Medulla oblongata (tissue), 1 donor: ENCODE results near the gene CSNK1D.
"Not testable (repeated sequence)": the region's sequence is repeated elsewhere in the genome, so short reads cannot be mapped to it uniquely, and the experiment has no call there.

ENCODE experiments used
- DNase-seq: peaks from one replicate; pipeline ENCODE4 v3.0.0-alpha.2; 2015; ENCODE audit errors: extremely low spot score

The CSNK1D gene

DNA sequence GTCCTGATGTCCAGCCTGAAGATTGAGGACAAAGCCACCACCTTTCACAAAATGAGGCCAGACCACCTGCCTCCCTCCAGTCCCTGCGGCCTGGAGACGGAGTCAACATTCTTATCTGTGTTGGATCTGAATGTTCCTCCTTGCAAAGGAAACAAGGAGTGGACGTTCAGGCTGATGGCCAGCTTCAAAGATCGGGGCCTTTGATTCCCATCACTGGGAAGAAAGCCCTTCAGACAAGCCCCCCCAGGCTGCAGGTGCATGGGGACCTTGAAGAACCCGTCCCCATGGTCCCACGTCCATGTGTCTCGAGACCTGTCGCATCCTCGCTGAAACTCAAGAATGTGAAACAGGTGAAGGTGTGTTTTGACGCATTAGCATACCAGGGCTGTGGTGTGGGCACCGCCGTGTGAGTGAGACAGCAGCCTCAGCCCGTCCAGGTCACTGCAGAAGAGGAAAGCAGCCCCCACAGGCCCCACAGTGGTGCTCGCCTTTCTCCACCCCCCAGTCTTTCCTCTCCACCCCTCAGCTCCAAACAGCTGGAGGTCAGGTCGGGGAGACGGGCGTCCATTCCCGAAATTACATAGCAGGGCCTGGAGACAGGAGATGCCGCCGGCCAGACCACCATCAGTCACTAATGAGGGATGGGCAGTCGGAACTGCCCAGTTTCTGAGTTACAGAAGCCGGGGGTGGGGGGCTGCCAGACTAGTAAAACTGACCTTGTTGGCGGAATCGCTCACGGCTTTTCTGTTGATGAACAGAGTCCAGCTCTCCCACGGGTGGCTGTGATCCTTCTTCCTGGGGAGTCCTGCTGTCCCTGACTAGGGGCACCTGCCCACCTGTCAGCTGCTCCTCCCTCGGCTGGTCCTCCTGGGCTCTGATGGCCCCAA lies 877 bp upstream of the CSNK1D start:
- DNase-seq, result no peak

DNA sequence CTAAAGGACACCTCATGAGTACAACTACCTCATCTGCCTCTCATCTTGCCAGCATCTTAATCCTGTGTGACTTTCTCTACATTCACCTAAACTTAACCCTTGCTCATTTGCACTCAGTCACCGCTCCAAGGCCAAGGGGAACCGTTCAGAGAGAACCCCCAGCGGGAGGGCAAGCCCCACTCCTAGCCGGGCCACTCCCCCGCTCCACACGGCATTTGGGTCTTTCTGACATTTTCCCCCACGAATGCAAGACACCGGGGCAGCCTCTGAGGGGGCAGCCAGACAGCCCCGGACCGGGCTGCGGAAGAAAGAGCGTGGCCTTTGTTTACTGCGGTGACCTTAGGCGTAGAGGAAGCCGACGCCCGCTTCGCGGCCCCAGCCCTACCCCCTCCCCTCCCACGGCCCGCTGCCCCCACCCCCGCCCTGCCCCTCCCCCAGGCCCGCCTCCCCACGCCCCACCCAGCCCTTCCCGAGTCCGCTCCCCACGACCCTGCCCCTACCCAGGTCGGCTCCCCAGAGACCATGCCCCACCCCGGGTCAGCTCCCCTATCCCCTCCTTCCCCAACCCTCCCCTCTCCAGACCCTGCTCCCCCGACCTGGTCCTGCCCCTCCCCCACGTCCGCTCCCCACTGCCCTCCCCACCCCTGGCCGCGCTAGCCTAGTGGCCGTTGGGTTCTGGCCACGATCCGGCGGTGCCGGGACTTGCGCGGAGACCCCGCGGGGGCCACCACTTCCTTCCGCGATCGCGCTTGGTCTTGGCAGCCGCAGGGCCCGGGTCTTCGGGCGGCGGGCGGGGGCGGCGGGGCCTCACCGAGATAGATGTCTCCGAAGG lies 789 bp downstream of the CSNK1D start:
- DNase-seq, result no peak

DNA sequence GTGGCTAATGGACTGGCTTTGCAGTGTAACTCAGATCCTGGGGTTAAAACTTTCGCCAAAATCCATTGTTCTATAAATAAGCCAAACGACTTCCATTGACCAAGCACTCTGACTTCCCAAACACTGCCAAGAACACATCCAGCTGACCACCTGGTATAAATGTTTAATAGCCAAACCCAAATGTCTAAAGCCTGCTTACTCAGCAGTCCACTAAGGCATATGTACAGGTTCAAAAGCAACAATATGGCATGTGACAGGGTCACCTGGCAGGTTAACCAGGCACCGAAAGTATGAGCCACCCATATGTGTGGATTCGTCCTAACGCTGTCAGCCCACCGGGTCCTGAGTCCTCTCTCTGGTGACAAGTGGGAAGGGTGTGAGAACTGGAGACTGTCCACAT lies 2.1 kb downstream of the CSNK1D start:
- no peak for DNase-seq

GRCh38 chr17:82270651-82271050 lies 2.8 kb downstream of the CSNK1D start:
- no peak for DNase-seq

GRCh38 chr17:82269882-82270500 lies 3.5 kb downstream of the CSNK1D start:
- DNase-seq, result no peak

DNA sequence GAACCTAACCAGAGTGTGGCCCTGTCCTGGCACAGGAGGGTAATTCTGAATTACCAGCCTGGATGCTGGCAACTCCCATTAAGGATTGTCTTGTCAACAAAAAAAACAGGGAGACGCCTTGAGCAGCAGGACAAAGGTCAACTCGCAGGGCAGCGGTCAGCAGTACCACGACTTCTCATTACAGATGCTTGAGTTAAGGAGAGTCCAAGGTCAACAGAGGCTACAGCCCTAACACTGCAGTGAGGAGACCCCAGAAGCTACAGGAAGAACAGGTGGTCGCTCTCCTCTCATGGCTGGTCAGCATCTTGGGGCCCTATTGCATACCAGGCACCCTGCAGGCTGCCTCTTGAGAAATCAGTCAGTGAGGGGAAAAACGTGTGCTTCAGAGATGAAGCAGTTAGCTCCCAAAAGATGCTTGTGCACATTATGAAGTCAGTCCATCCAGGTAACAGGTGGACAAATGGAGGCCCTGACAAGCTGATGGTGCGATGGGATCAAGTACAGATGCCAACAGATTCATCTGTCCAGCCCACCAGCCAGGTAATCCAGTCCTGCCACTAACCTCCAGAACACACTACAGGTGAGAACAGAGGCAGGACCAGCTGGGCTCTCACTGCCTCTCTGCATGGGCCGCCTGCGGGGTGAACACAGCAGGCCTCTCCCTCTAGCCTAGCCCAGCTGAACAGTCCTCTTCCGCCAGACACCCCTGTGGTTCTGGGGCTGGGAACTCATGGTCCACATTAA lies 4.2 kb downstream of the CSNK1D start:
- DNase-seq, result no peak

DNA sequence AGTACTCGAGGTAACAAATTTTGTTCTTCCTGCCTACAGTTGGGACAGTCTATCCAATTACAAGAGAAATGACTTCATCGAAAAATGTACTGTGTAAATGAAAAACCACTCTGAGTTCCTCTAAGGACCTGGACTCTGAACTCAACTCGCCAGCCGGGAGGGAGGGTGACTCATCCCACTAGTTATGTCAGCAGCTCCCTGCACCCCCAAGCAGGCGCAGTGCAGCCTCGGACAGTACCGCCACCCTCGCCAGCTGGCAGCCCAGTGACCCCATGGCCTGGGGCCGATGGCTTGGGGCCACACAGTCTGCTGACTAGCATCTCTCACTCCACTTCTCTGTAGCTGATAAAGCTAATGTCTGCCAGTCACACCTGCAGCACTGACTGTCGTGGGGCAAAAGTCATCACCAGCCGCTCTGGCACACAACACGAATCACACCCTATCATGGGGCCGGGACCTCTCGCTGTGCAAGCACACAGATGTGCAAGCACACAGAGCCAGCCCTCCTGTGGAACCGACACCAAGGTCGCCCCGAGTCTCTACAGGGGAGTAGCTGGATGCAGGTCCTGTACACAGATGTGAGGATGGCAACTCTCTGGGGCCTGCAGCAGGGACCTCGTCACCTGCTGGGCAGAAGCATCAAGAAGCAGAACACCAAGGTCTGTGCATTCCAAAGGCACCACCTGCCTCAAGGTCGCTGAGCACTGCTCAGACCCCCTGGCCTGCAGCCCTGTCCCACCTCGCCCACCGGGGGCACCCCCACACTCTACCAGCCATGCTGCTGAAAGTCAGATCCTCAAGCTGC lies 5.7 kb downstream of the CSNK1D start:
- peak; percentile 94 for DNase-seq

- DNase-seq, result no peak
These were observed 7.4 kb downstream of the CSNK1D start for GRCh38 chr17:82266142-82266541.

DNA sequence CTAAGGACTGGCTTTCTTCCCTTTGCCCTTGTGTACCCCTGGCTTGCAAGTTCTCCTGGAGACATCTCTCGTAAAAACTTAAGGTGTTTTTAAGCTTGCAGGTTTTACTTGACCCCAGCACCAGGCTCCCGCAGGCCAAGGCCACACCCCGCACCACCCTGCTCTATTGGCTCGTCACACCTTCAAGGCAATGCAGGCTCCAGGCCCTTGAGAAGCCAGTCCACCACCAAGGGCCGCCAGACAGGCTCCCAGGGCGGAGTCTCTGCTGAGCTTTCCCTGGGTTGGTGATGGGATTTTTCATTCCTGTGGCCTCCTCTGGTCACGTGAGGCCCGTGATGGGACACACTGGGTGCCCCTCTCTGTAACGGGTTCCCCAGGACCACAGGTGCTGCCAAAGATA lies 9.9 kb downstream of the CSNK1D start:
- DNase-seq, result no peak

- no peak for DNase-seq
These were observed 11.2 kb downstream of the CSNK1D start for GRCh38 chr17:82262344-82262743.

DNA sequence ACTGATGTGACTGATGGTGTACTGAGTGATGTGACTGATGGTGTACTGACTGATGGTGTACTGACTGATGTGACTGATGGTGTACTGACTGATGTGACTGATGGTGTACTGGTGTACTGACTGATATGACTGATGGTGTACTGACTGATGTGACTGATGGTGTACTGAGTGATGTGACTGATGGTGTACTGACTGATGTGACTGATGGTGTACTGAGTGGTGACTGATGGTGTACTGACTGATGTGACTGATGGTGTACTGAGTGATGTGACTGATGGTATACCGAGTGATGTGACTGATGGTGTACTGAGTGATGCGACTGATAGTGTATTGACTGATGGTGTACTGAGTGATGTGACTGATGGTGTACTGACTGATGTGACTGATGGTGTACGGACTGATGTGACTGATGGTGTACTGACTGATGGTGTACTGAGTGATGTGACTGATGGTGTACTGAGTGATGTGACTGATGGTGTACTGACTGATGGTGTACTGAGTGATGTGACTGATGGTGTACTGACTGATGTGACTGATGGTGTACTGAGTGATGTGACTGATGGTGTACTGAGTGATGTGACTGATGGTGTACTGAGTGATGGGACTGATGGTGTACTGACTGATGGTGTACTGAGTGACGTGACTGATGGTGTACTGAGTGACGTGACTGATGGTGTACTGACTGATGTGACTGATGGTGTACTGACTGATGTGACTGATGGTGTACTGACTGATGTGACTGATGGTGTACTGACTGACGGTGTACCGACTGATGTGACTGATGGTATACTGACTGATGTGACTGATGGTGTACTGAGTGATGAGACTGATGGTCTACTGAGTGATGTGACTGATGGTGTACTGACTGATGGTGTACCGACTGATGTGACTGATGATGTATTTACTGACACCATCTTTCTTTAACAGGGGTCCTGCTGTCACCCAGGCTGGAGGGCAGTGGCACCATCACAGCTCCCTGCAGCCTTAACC lies 13.2 kb downstream of the CSNK1D start:
- not testable (repeated sequence) for DNase-seq

- DNase-seq, result no peak
These were observed 14.9 kb downstream of the CSNK1D start for GRCh38 chr17:82258555-82258954.

DNA sequence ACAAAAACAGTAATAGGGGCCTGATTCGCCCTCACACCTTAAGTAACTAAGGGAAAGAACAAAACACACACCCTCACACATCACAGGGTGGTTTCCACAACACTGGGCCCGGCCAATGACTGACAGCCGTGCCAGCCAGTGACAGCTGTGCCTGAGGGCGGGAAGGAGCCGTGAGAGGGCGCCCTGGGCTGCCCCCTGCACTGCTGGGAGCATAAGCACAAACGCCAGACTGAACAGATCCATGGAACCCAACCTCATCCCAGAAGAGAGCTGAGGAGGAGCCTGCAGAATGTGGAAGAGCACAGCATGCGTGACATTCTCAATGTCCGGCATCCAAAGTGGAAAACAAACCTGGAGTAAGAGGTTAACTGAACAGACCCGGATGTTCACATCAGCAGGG lies 16.0 kb downstream of the CSNK1D start:
- DNase-seq, result peak; percentile 84

DNA sequence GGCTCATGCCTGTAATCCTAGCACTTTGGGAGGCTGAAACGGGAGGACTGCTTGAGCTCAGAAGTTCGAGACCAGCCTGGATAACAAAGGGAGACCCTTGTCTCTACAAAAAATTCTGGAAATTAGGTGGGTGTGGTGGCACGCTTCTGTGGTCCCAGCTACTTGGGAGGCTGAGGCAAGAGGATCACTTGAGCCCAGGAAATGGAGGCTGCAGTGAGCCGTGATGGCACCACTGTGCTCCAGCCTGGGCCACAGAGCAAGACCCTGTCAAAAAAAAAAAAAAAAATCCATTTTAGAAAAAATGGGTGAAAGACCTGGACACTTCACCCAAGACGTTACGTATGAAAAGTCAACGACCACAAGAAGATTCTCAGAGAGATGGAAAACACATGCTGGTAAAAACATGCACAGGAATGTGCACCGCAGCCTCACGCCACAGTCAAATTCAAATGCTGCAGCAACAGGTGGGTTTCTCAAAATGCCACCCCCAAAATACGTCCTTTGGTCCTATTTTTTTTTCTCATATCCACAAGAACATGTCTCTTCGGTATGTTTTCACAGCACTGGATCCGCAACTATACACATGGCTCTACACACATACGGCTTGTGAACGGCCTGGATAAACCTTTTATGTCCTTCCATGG lies 17.1 kb downstream of the CSNK1D start:
- DNase-seq, result no peak

DNA sequence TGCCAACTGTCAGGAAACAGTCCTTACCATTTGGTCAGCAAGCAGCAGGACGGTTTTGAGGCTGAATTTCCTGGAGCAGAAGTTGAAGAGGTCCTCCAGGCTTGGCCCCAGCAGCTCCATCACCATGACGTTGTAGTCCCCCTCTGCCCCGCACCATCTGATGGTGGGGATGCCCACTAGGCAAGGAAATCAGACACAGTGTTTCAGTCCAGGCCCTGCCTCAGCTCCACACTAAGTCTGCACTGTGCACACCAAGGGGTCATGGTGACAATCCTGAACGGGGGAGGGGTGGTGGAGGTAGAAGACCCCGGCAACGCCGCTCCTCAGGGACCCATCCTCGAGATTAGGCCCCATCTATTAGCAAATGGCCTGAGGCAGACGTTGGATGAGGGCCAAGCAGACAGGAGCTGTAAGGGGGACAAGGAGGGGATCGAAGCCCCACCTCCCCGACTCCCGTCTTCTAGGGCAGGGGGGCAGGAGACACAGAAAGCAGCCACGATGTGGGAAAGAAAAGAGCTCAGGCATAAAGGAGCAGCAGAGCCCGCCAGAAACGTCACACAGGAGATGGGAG lies 18.0 kb downstream of the CSNK1D start:
- DNase-seq, result no peak

DNA sequence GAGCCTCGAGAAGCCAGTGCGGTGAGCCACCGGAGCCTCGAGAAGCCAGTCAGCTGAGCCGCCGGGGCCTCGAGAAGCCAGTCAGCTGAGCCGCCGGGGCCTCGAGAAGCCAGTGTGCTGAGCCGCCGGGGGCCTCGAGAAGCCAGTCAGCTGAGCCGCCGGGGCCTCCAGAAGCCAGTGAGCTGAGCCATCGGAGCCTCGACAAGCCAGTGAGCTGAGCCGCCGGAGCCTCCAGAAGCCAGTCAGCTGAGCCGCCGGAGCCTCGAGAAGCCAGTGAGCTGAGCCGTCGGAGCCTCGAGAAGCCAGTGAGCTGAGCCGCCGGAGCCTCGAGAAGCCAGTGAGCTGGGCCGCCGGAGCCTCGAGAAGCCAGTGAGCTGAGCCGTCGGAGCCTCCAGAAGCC lies 18.8 kb downstream of the CSNK1D start:
- DNase-seq, result not testable (repeated sequence)

GRCh38 chr17:82254096-82254495 lies 19.4 kb downstream of the CSNK1D start:
- DNase-seq, result not testable (repeated sequence)

DNA sequence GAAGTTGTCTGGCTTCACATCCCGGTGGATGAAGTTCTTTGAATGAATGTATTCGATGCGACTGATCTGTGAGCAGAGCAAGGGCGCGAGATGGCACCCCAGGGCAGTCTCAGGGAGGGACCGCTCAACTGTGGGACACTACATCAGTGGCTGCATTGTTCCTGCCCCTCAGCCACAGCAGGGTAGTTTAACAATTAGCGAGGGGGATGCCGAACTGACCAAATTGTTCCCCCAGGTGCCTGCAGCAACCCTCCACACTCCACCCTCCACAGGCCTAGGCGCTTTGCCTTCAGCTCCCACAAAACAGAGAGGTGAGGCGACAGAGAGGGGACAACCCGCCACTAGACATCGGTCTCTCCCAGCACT lies 20.3 kb downstream of the CSNK1D start:
- DNase-seq, result no peak
